K562 (cell line): ENCODE measurements around the gene MALAT1. TPM values are rescaled to one million over a fixed set of nuclear protein-coding genes. Genes with fewer than 3 reads are reported as not detected.

ENCODE experiments used
- ATAC-seq: fragments of 200-7000 bp; cut with Tn5 transposase; 3 replicates; pipeline ENCODE4 v1.9.1; 2020; ENCODE audit warnings: moderate library complexity
- BruUV-seq: library from RNA; stranded (reverse); fragments of 400-500 nt; replicated peaks from 2 replicates; lab custom pipeline; 2021; lab: Mats Ljungman, UMichigan
- CTCF ChIA-PET: fragments of 300-600 bp; formaldehyde crosslinking; extraction: SDS; loops from one replicate; lab custom pipeline; 2021; ENCODE audit warnings: low intra/inter-chr PET ratio; lab: Yijun Ruan, JAX
- POLR2A ChIA-PET: fragments of 300-600, 350-650 bp; sonication (Branson Sonifier 250); formaldehyde crosslinking; extraction: SDS; loops from one replicate; lab custom pipeline; 2021; ENCODE audit warnings: antibody characterized with exemption, inconsistent platforms; lab: Yijun Ruan, JAX
- DNase-seq, 4 experiments: peaks; one replicate each; pipeline versions ENCODE4 v3.0.0 to v3.0.0-alpha.2; 2011 to 2018; ENCODE audit warnings: low spot score in 3 of 4, mixed read lengths in 3 of 4; ENCODE audit errors: extremely low read depth in 1 of 4
- FAIRE-seq: peaks from 2 replicates; lab custom pipeline; 2011; peaks lifted over from hg19 to GRCh38; lab: Jason Lieb, UNC
- H2AFZ ChIP-seq: 2 replicates; pipeline ENCODE4 v1.6.0; 2011; ENCODE audit warnings: low read depth, low read length, control low read depth, inconsistent platforms
- H3K27ac ChIP-seq: fragments of 200-600 bp; 3 replicates; pipeline ENCODE4 v1.8.0; 2011; ENCODE audit warnings: low read depth, mild to moderate bottlenecking, control low read depth, inconsistent platforms, low read length, moderate library complexity, mixed read lengths; ENCODE audit errors: extremely low read depth
- H3K27me3 ChIP-seq, 2 experiments: fragments of 300-600 bp in 1 of 2; 2 replicates in 1 of 2; 3 replicates in 1 of 2; pipeline versions ENCODE4 v1.6.0 to v1.8.0; 2011; ENCODE audit warnings: inconsistent platforms in 2 of 2, low read length in 2 of 2, mild to moderate bottlenecking in 1 of 2, mixed read lengths in 1 of 2, moderate library complexity in 1 of 2; ENCODE audit not compliant: control insufficient read depth in 2 of 2, insufficient read depth in 2 of 2
- H3K36me3 ChIP-seq: fragments of 300-600 bp; 3 replicates; pipeline ENCODE4 v1.8.0; 2011; ENCODE audit warnings: mild to moderate bottlenecking, low read length, inconsistent platforms; ENCODE audit not compliant: control insufficient read depth, insufficient read depth
- H3K4me1 ChIP-seq, 2 experiments: fragments of 200-600 bp in 1 of 2; replicated peaks in 1 of 2; 2 replicates in 1 of 2; 3 replicates in 1 of 2; pipeline versions ENCODE4 v1.5.1 to v1.8.0; 2011; ENCODE audit warnings: inconsistent platforms in 2 of 2, low read length in 2 of 2, mild to moderate bottlenecking in 1 of 2, mixed read lengths in 1 of 2, moderate library complexity in 1 of 2; ENCODE audit not compliant: control insufficient read depth in 2 of 2, insufficient read depth in 2 of 2
- H3K4me2 ChIP-seq: 2 replicates; pipeline ENCODE4 v1.6.1; 2011; ENCODE audit warnings: low read length, control low read depth, inconsistent platforms, mixed read lengths; ENCODE audit not compliant: insufficient read depth
- H3K4me3 ChIP-seq: fragments of 200-600 bp; sonication (generic), shearing (Covaris generic); 2 replicates; pipeline ENCODE4 v1.5.1; 2016; ENCODE audit warnings: control low read depth, inconsistent platforms
- H3K79me2 ChIP-seq: fragments of 200-600 bp; 3 replicates; pipeline ENCODE4 v1.8.0; 2011; ENCODE audit warnings: low read length, inconsistent platforms; ENCODE audit not compliant: control insufficient read depth, insufficient read depth
- H3K9ac ChIP-seq, 2 experiments: 2 replicates each; pipeline versions ENCODE4 v1.6.0 to v1.6.1; 2011; ENCODE audit warnings: low read depth in 2 of 2, low read length in 2 of 2, control low read depth in 1 of 2, inconsistent platforms in 1 of 2, mild to moderate bottlenecking in 1 of 2, mixed read lengths in 1 of 2; ENCODE audit not compliant: insufficient read depth in 1 of 2
- H3K9me1 ChIP-seq: one replicate; pipeline ENCODE4 v1.6.0; 2011; ENCODE audit warnings: inconsistent platforms, mild to moderate bottlenecking, low read length, moderate library complexity; ENCODE audit not compliant: control insufficient read depth, insufficient read depth
- H3K9me3 ChIP-seq: replicated peaks from 2 replicates; pipeline ENCODE4 v1.5.1; 2011; ENCODE audit warnings: low read depth, low read length, inconsistent platforms; ENCODE audit not compliant: control insufficient read depth, insufficient read depth
- H4K20me1 ChIP-seq: replicated peaks from 2 replicates; pipeline ENCODE4 v1.6.1; 2011; ENCODE audit warnings: low read length, inconsistent platforms, mixed read lengths; ENCODE audit not compliant: control insufficient read depth, insufficient read depth
- ATF7 ChIP-seq: fragments of 450-650 bp; IDR thresholded peaks from 2 replicates; pipeline ENCODE4 v1.7.1; 2014; ENCODE audit warnings: mild to moderate bottlenecking, moderate library complexity
- CCAR2 ChIP-seq: fragments of 200-400 bp; formaldehyde crosslinking; IDR thresholded peaks from 2 replicates; pipeline ENCODE4 v1.6.1; 2017; ENCODE audit warnings: mild to moderate bottlenecking, low read depth, low read length
- MYBL2 ChIP-seq, 2 experiments: fragments of 450-650 bp in 1 of 2; sonication (generic) in 1 of 2; formaldehyde crosslinking in 1 of 2; IDR thresholded peaks; 2 replicates each; pipeline versions ENCODE4 v1.6.1 to v1.8.1; 2017 to 2022; ENCODE audit warnings: borderline replicate concordance in 1 of 2, inconsistent platforms in 1 of 2, low read depth in 1 of 2, mild to moderate bottlenecking in 1 of 2, missing genetic modification reagents in 1 of 2, moderate library complexity in 1 of 2
- NR2C1 ChIP-seq, 2 experiments: fragments of 450-650 bp; IDR thresholded peaks; 2 replicates each; pipeline ENCODE4 v1.6.1; 2017; ENCODE audit warnings: mild to moderate bottlenecking in 2 of 2, antibody characterized with exemption in 1 of 2, inconsistent platforms in 1 of 2, missing compliant biosample characterization in 1 of 2, missing genetic modification characterization in 1 of 2
- PBX2 ChIP-seq, 2 experiments: IDR thresholded peaks in 1 of 2; conservative IDR thresholded peaks in 1 of 2; 2 replicates each; pipeline ENCODE4 v1.6.1; 2016; ENCODE audit warnings: low read depth in 2 of 2, mild to moderate bottlenecking in 1 of 2, missing compliant biosample characterization in 1 of 2, missing genetic modification characterization in 1 of 2, moderate library complexity in 1 of 2
- ZNF407 ChIP-seq: fragments of 450-650 bp; IDR thresholded peaks from 2 replicates; pipeline ENCODE4 v1.6.1; 2016; ENCODE audit warnings: low read depth
- ZNF655 ChIP-seq: fragments of 250-450 bp; sonication (Bioruptor Pico); IDR thresholded peaks from 2 replicates; pipeline ENCODE4 v1.5.0; 2021
- ZNF696 ChIP-seq: fragments of 250-450 bp; sonication (Bioruptor Pico); conservative IDR thresholded peaks from 2 replicates; pipeline ENCODE4 v1.4.0; 2020; ENCODE audit warnings: mild to moderate bottlenecking, moderate library complexity
- ZNF79 ChIP-seq: fragments of 250-450 bp; sonication (Bioruptor Pico); IDR thresholded peaks from 2 replicates; pipeline ENCODE4 v1.4.0; 2020; ENCODE audit warnings: low read depth, mild to moderate bottlenecking, moderate library complexity
- WGBS: fragments of 100-300 bp; shearing (Covaris generic); methylation state at CpG from one replicate; pipeline ENCODE4 v1.1.6; 2016; ENCODE audit warnings: low coverage, mixed read lengths; ENCODE audit not compliant: insufficient coverage; ENCODE audit errors: missing lambda C conversion rate; 5-methylcytosine and 5-hydroxymethylcytosine counted together
- in situ Hi-C: fragments of 300-500 bp; cut with MboI; formaldehyde crosslinking; loops from 4 replicates; pipeline ENCODE4 v1.15.0; 2018; ENCODE audit warnings: inconsistent platforms, mixed read lengths
- intact Hi-C: fragments of 100-400 bp; cut with micrococcal nuclease; formaldehyde crosslinking; loops from 2 replicates; pipeline ENCODE4 v1.14.2; 2022
- polyA plus RNA-seq, 8 experiments: library from polyadenylated mRNA; depleted of rRNA in 4 of 8; stranded (reverse) in 5 of 8; unstranded in 3 of 8; fragments of >200 nt; fragmentation: Nextera tagmentation in 2 of 8; fragmentation: Illumina TruSeq in 1 of 8; extraction: Ambion mirVana in 2 of 8; extraction: Trizol in 1 of 8; gene quantifications; 2 replicates each; pipeline versions ENCODE4 v1.2.1 to v1.2.3, GENCODE V29; 2011 to 2014; ENCODE audit warnings: inconsistent platforms in 1 of 8, missing spikeins in 1 of 8
- total RNA-seq, 7 experiments: library from RNA; depleted of rRNA in 6 of 7; stranded (reverse); fragments of >200 nt in 6 of 7; fragmentation: Illumina TruSeq in 2 of 7; extraction: Trizol in 2 of 7; gene quantifications; 2 replicates each; pipeline versions ENCODE4 v1.2.1 to v1.2.3, GENCODE V29; 2011 to 2021; ENCODE audit warnings: low replicate concordance in 1 of 7

Gene MALAT1
- total and polyA plus RNA-seq, 9 of the 15 experiments (the other 6 are each of a cell fraction or from before 2014, with no cell fraction given): 363 to 8,715 (median 2,351) TPM

GRCh38 chr11:65549096-65549495 lies 50.3 kb downstream of the MALAT1 start:
- no peak overlapping the region for H2AFZ ChIP-seq
- H3K9ac ChIP-seq: no peak overlapping the region
- H3K4me1 ChIP-seq: peaks cover 42 to 76% of the 10 kb centered on the region in 2 experiments
- H4K20me1 ChIP-seq: 0 out of 2 replicates have a peak, but pooled peaks cover 8% of the 10 kb centered on the region
- ATAC-seq: no peak
- H3K27ac ChIP-seq: no peak overlapping the region
- CTCF ChIA-PET: no interaction called here
- no peak overlapping the region for H3K4me2 ChIP-seq
- intact Hi-C loops (loop anchor here (10.0 kb wide), 1 partner anchor 266 kb away; no protein-coding TSS in a partner anchor), in situ Hi-C loops (no loop called here)
- FAIRE-seq: no peak
- H3K4me3 ChIP-seq: no peak overlapping the region
- DNase-seq: no peak
- H3K9me3 ChIP-seq: no peaks in the 10 kb centered on the region
- H3K36me3 ChIP-seq: no peaks in the 10 kb centered on the region
- WGBS: 59% methylated on average over 3 of the region's 3 CpGs
- BruUV-seq: no TSS peak
- POLR2A ChIA-PET: interaction anchor here (2.0 kb wide), 1 partner anchor 50 kb away, joined by 8 read pairs; the partner anchor contains the start of gene MALAT1
- H3K9me1 ChIP-seq: no peaks in the 10 kb centered on the region
- no peaks in the 10 kb centered on the region for H3K27me3 ChIP-seq
- H3K79me2 ChIP-seq: no peaks in the 10 kb centered on the region
- TF ChIP-seq MYBL2 (IDR thresholded peaks at IDR 0.05; ENCODE audit: low read depth) (no peak), MYBL2 (CRISPR knock-in tag; IDR thresholded peaks at IDR 0.05; ENCODE audit: borderline replicate concordance) (no peak), NR2C1 (IDR thresholded peaks at IDR 0.05) (no peak), NR2C1 (tag; IDR thresholded peaks at IDR 0.05) (no peak), CCAR2 (no peak), ZNF407 (no peak), ZNF696 (CRISPR knock-in tag) (no peak), ATF7 (no peak), PBX2 (CRISPR knock-in tag; IDR thresholded peaks at IDR 0.05; ENCODE audit: low read depth) (no peak), PBX2 (tag; conservative IDR thresholded peaks at IDR 0.05; ENCODE audit: low read depth) (no peak), ZNF655 (CRISPR knock-in tag) (no peak), ZNF79 (CRISPR knock-in tag) (no peak)
